ENCODE measurements around the gene TMEM223. TPM values are rescaled to one million over a fixed set of nuclear protein-coding genes. Genes with fewer than 3 reads are reported as not detected.
"Not testable (repeated sequence)": the region's sequence is repeated elsewhere in the genome, so short reads cannot be mapped to it uniquely, and the experiment has no call there.

Gene TMEM223
- 10 to 100 TPM; 26.9 to 34.1 (median 29.8) TPM for total RNA-seq

DNA sequence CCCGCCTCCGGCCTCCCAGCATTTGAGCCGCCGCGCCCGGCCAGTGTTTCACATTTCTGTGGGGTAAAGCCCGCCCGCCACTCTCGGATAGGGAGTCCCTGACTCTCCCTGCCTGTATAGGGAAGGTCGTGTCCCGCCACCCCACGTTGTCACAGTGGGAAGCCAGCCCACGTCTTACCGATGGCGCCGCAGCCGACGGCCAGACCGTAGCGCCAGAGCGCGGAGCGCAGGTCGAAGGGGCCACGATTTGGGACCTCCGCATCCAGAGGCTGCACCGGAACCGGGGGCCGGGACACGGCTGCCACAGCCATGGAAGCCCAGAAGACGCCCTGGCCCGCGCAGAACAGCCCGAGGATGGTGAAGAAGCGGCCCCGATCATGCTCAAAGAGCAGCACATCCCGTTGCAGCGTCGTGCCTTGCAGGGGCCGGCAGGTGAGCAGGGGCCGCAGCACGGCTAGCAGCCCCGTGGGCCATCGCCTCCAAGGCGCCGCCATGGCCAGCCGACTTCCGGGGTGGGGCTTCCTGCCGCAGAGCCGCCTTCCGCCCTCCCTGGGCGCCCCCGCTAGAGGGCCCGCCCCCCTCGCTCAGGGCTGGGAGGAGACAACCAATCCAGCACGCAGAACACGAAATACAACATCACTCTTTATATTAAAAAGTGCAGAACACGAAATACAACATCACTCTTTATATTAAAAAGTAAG is at the start of gene TMEM223:
Gene TMEM223 (minus strand): TSS at position 506 of the 701 bp plus-strand sequence. CDS start 12 bp downstream, at position 494.
- peak within 1 kb of the TSS; percentile 77 to 87 for H3K27ac ChIP-seq
- peak within 1 kb of the TSS; percentile 70 to 91 (median 91) for H3K4me3 ChIP-seq
- peaks cover 0 to 6% of the 10 kb centered on the region in 2 donors for H3K4me1 ChIP-seq
- TF ChIP-seq POLR2A (IDR thresholded peaks at IDR 0.05) (no peak), CTCF (IDR thresholded peaks at IDR 0.05) (peak in 2 of 3 donors; percentile 24 to 25), POLR2AphosphoS5 (IDR thresholded peaks at IDR 0.05) (peak; percentile 58 to 85 (median 60))
- peak; percentile 79 to 86 for DNase-seq (ENCODE audit: low spot score in 2 of 2)
- no peaks in the 10 kb centered on the region for H3K9me3 ChIP-seq
- intact Hi-C loops (cut with DNase I; ENCODE audit: low total_unique reads): no loop called here
- H3K27me3 ChIP-seq: no peaks in the 10 kb centered on the region
- no peaks in the 10 kb centered on the region for H3K36me3 ChIP-seq

DNA sequence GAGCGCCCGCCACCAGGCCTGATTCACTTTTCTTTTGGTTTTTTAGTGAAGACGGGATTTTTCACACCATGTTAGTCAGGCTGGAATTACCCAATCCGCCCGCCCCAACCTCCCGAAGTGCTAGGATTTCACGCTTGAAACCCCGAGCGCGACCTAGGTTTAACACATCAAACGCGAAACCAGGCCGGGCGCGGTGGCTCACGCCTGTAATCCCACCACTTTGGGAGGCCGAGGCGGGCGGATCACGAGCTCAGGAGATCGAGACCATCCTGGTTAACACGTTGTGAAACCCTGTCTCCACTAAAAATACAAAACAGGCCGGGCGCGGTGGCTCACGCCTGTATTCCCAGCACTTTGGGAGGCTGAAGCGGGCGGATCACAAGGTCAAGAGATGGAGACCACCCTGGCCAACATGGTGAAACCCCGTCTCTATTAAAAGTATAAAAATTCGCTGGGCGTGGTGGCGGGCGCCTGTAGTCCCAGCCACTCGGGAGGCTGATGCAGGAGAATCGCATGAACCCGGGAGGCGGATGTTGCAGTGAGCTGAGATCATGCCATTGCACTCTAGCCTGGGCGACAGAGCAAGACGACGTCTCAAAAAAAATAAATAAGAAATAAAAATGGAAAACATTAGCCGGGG is 49.0 kb upstream of the TMEM223 start:
- H3K27ac ChIP-seq: peak overlapping the region; percentile 96 to 99
- H3K4me1 ChIP-seq; intact Hi-C loops (cut with DNase I; ENCODE audit: low total_unique reads); H3K36me3 ChIP-seq; H3K9me3 ChIP-seq; H3K27me3 ChIP-seq: not testable (repeated sequence)
- DNase-seq (ENCODE audit: low spot score in 2 of 2): peak; percentile 65 to 74
- peak in 1 of 3 donors; percentile 49 for TF ChIP-seq POLR2AphosphoS5 (IDR thresholded peaks at IDR 0.05)
- peak overlapping the region; percentile 68 to 99 (median 91) for H3K4me3 ChIP-seq

GRCh38 chr11:62839050-62839945 is 47.5 kb upstream of the TMEM223 start, which contains the start of gene WDR74:
TSS of gene WDR74 (minus strand) at chr11:62839590. CDS start at chr11:62839570, 20 bp downstream.
- peaks cover 0 to 7% of the 10 kb centered on the region in 2 donors for H3K4me1 ChIP-seq
- no peaks in the 10 kb centered on the region for H3K9me3 ChIP-seq
- no peaks in the 10 kb centered on the region for H3K36me3 ChIP-seq
- H3K27ac ChIP-seq: peak within 1 kb of the TSS; percentile 96 to 99
- DNase-seq (ENCODE audit: low spot score in 2 of 2): peak; percentile 86 to 90
- H3K27me3 ChIP-seq: no peaks in the 10 kb centered on the region
- peak within 1 kb of the TSS; percentile 68 to 99 (median 91) for H3K4me3 ChIP-seq
- TF ChIP-seq POLR2AphosphoS5 (IDR thresholded peaks at IDR 0.05): peak; percentile 92 to 99 (median 98)
- peak; percentile 85 for TF ChIP-seq POLR2A (IDR thresholded peaks at IDR 0.05)
- TF ChIP-seq CTCF (IDR thresholded peaks at IDR 0.05): no peak
- intact Hi-C loops (cut with DNase I; ENCODE audit: low total_unique reads): loop anchor here (10.0 kb wide), 1 partner anchor 54 kb away; the partner anchor contains the start of gene TMEM179B

DNA sequence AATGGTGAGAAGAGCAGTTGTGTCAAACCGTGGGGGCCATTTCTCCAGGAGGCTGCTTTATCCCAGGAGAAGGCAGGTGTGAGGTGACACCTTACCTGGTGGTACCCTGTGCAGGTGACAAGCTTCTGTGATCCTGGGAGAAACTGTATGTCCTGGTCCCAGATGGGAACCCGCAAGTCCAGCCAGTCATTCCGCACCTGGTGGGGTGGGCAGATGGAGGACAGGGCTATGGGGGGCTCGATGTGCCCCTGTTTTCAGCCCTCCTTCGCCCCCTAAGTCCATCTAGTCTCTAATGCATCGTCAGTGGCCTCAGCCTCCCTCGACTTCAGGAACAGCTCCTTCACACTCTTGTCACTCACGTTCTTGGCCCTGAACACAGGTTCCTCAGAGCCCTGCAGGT is 43.5 kb upstream of the TMEM223 start:
- no peak for DNase-seq (ENCODE audit: low spot score in 2 of 2)
- Histone ChIP-seq H3K4me1 (peaks cover 4 to 13% of the 10 kb centered on the region in 2 donors), H3K36me3 (no peaks in the 10 kb centered on the region), H3K9me3 (no peaks in the 10 kb centered on the region), H3K27ac (no peak overlapping the region), H3K4me3 (no peak overlapping the region), H3K27me3 (no peaks in the 10 kb centered on the region)
- TF ChIP-seq POLR2A (IDR thresholded peaks at IDR 0.05): no peak
- no peak for TF ChIP-seq POLR2AphosphoS5 (IDR thresholded peaks at IDR 0.05)
- TF ChIP-seq CTCF (IDR thresholded peaks at IDR 0.05): no peak
- intact Hi-C loops (cut with DNase I; ENCODE audit: low total_unique reads): loop anchor here (10.0 kb wide), 1 partner anchor 51 kb away; the partner anchor contains the start of gene TMEM179B
